ENCODE results near the gene OSCP1. TPM values are rescaled to one million over a fixed set of nuclear protein-coding genes. Genes with fewer than 3 reads are reported as not detected.

OSCP1 gene
- total RNA-seq, 4 donors from 2014 or later = 8.2 to 10.8 (median 9.6) TPM

- intact Hi-C loops (cut with DNase I) = no loop called here
- TF ChIP-seq POLR2A (IDR thresholded peaks at IDR 0.05; ENCODE audit: low read depth) (no peak), POLR2AphosphoS5 (IDR thresholded peaks at IDR 0.05) (no peak), CTCF (IDR thresholded peaks at IDR 0.05) (no peak), EP300 (IDR thresholded peaks at IDR 0.05) (no peak)
- H3K4me3 ChIP-seq = no peak overlapping the region
- 63% methylated on average over 4 of the region's 4 CpGs for WGBS
- H3K36me3 ChIP-seq = peaks cover 12 to 56% (median 33%) of the 10 kb centered on the region in 4 donors
- H3K27ac ChIP-seq (replicated peaks in 1 of 4) = no peak overlapping the region
- H3K4me1 ChIP-seq = peaks cover 0 to 14% (median 8%) of the 10 kb centered on the region in 4 donors
- no peaks in the 10 kb centered on the region for H3K9me3 ChIP-seq
- no peaks in the 10 kb centered on the region for H3K27me3 ChIP-seq
- no peak for DNase-seq (ENCODE audit: extremely low spot score)
Observed at GRCh38 chr1:36419569-36419968, 30.7 kb downstream of the OSCP1 start.

DNA sequence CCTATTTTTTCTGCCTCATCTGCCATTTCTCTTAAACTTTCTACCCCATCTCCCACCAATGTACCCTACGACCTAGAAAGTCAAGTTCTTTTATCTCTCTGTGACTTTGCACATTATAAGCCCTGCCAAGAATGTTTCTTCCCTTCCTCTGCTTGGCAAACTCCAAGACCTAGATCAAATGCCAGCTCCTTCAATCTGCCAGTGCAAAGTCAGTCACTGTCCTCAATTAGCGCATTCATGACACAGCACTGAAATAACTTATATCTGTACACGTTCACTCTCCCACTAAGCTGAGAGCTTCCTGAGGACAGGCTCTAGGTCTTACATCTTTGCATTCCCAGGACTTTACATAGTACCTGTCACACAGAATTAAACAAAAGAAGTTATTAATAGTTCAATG, 31.1 kb downstream of the OSCP1 start:
- Histone ChIP-seq H3K27ac (replicated peaks in 1 of 4) (no peak overlapping the region), H3K27me3 (no peaks in the 10 kb centered on the region), H3K9me3 (no peaks in the 10 kb centered on the region), H3K36me3 (peaks cover 12 to 51% (median 31%) of the 10 kb centered on the region in 4 donors), H3K4me1 (peaks cover 0 to 14% (median 8%) of the 10 kb centered on the region in 4 donors), H3K4me3 (no peak overlapping the region)
- intact Hi-C loops (cut with DNase I) = no loop called here
- 81% methylated on average over 3 of the region's 3 CpGs for whole genome bisulfite sequencing
- no peak for TF ChIP-seq EP300 (IDR thresholded peaks at IDR 0.05)
- TF ChIP-seq POLR2AphosphoS5 (IDR thresholded peaks at IDR 0.05) = no peak
- TF ChIP-seq POLR2A (IDR thresholded peaks at IDR 0.05; ENCODE audit: low read depth) = no peak
- TF ChIP-seq CTCF (IDR thresholded peaks at IDR 0.05) = no peak
- no peak for DNase-seq (ENCODE audit: extremely low spot score)

- H3K9me3 ChIP-seq = no peaks in the 10 kb centered on the region
- H3K4me1 ChIP-seq = peaks cover 0 to 14% (median 8%) of the 10 kb centered on the region in 4 donors
- no peak overlapping the region for H3K4me3 ChIP-seq
- H3K36me3 ChIP-seq = peaks cover 12 to 39% (median 27%) of the 10 kb centered on the region in 4 donors
- DNase-seq (ENCODE audit: extremely low spot score) = no peak
- H3K27ac ChIP-seq (replicated peaks in 1 of 4) = no peak overlapping the region
- no peak for TF ChIP-seq POLR2A (IDR thresholded peaks at IDR 0.05; ENCODE audit: low read depth)
- no peak for TF ChIP-seq CTCF (IDR thresholded peaks at IDR 0.05)
- TF ChIP-seq POLR2AphosphoS5 (IDR thresholded peaks at IDR 0.05) = no peak
- no peak for TF ChIP-seq EP300 (IDR thresholded peaks at IDR 0.05)
- WGBS = 83% methylated on average over 6 of the region's 9 CpGs
- H3K27me3 ChIP-seq = no peaks in the 10 kb centered on the region
- intact Hi-C loops (cut with DNase I) = no loop called here
Observed at GRCh38 chr1:36417931-36418330, 32.3 kb downstream of the OSCP1 start.

GRCh38 chr1:36415661-36416326, 34.5 kb downstream of the OSCP1 start:
- no peak for DNase-seq (ENCODE audit: extremely low spot score)
- H3K36me3 ChIP-seq = peaks cover 0 to 23% (median 10%) of the 10 kb centered on the region in 4 donors
- 83% methylated on average over 15 of the region's 15 CpGs for WGBS
- TF ChIP-seq POLR2A (IDR thresholded peaks at IDR 0.05; ENCODE audit: low read depth) = no peak
- TF ChIP-seq EP300 (IDR thresholded peaks at IDR 0.05) = no peak
- TF ChIP-seq POLR2AphosphoS5 (IDR thresholded peaks at IDR 0.05) = no peak
- no peak for TF ChIP-seq CTCF (IDR thresholded peaks at IDR 0.05)
- intact Hi-C loops (cut with DNase I) = no loop called here
- H3K4me1 ChIP-seq = peaks cover 0 to 14% (median 7%) of the 10 kb centered on the region in 4 donors
- H3K27ac ChIP-seq (replicated peaks in 1 of 4) = no peak overlapping the region
- no peaks in the 10 kb centered on the region for H3K27me3 ChIP-seq
- no peaks in the 10 kb centered on the region for H3K9me3 ChIP-seq
- H3K4me3 ChIP-seq = no peak overlapping the region

Measured in esophagus muscularis mucosa (tissue), 4 donors.